HG02623 (cell line): Measurements from ENCODE around the gene CCDC187.

ENCODE experiments used
- ATAC-seq: cut with Tn5 transposase; IDR thresholded peaks from one replicate; pipeline ENCODE4 v1.9.1; 2021; ENCODE audit warnings: moderate library complexity; ENCODE audit not compliant: unreplicated experiment

Gene CCDC187

GRCh38 chr9:136313111-136314055 lies 9.5 kb upstream of the CCDC187 start:
- ATAC-seq, result no peak

- ATAC-seq, result no peak
These were observed 8.5 kb upstream of the CCDC187 start for GRCh38 chr9:136312436-136312835.

- no peak for ATAC-seq
These were observed 8.1 kb upstream of the CCDC187 start for GRCh38 chr9:136312009-136312375.

GRCh38 chr9:136311051-136312008 lies 7.4 kb upstream of the CCDC187 start:
- ATAC-seq, result no peak

GRCh38 chr9:136310273-136311030 lies 6.6 kb upstream of the CCDC187 start:
- no peak for ATAC-seq

- ATAC-seq, result no peak
These were observed 5.9 kb upstream of the CCDC187 start for GRCh38 chr9:136309806-136310220.

GRCh38 chr9:136309101-136309801 lies 5.4 kb upstream of the CCDC187 start:
- ATAC-seq, result no peak

- ATAC-seq, result no peak
These were observed 4.8 kb upstream of the CCDC187 start for GRCh38 chr9:136308702-136309053.

GRCh38 chr9:136308006-136308701 lies 4.3 kb upstream of the CCDC187 start:
- no peak for ATAC-seq

- ATAC-seq, result no peak
These were observed 3.4 kb upstream of the CCDC187 start for GRCh38 chr9:136307215-136307750.

GRCh38 chr9:136306211-136307208 lies 2.6 kb upstream of the CCDC187 start:
- no peak for ATAC-seq

- ATAC-seq, result no peak
These were observed 1.9 kb upstream of the CCDC187 start for GRCh38 chr9:136305804-136306203.

- ATAC-seq, result no peak
These were observed 1.1 kb upstream of the CCDC187 start for GRCh38 chr9:136304981-136305380.

GRCh38 chr9:136304456-136304855 lies 562 bp upstream of the CCDC187 start:
- ATAC-seq, result no peak

- no peak for ATAC-seq
These were observed 649 bp downstream of the CCDC187 start for GRCh38 chr9:136303066-136303824.

GRCh38 chr9:136302527-136302926 lies 1.4 kb downstream of the CCDC187 start:
- no peak for ATAC-seq

GRCh38 chr9:136300866-136301265 lies 3.0 kb downstream of the CCDC187 start:
- no peak for ATAC-seq
